GM23338 (cell line): ENCODE results near the gene DTNB. TPM values are rescaled to one million over a fixed set of nuclear protein-coding genes. Genes with fewer than 3 reads are reported as not detected.

Experiments
- ATAC-seq: fragments of 200-7000 bp; cut with Tn5 transposase; 3 replicates; pipeline ENCODE4 v1.9.1; 2020
- DNase-seq: peaks from one replicate; pipeline ENCODE4 v3.0.0-alpha.2; 2015; ENCODE audit warnings: low spot score
- H2AFZ ChIP-seq: fragments of 200-600 bp; sonication (generic); 2 replicates; pipeline ENCODE4 v1.8.0; 2016; ENCODE audit warnings: antibody characterized with exemption, mild to moderate bottlenecking, moderate library complexity
- H3F3A ChIP-seq: fragments of 200-600 bp; sonication (generic); replicated peaks from 2 replicates; pipeline ENCODE4 v1.8.0; 2017; ENCODE audit warnings: antibody characterized with exemption, mixed run types, low read depth
- H3K27ac ChIP-seq: fragments of 200-600 bp; sonication (generic); 2 replicates; pipeline ENCODE4 v1.6.1; 2016; ENCODE audit warnings: low read depth
- H3K27me3 ChIP-seq: fragments of 200-600 bp; sonication (generic); 2 replicates; pipeline ENCODE4 v1.8.0; 2016; ENCODE audit warnings: mild to moderate bottlenecking, mixed run types, moderate library complexity; ENCODE audit not compliant: insufficient read depth
- H3K36me3 ChIP-seq: fragments of 200-600 bp; sonication (generic); 2 replicates; pipeline ENCODE4 v1.8.0; 2016; ENCODE audit warnings: mild to moderate bottlenecking; ENCODE audit not compliant: insufficient read depth
- H3K4me1 ChIP-seq: fragments of 200-600 bp; sonication (generic); 2 replicates; pipeline ENCODE4 v1.8.0; 2016; ENCODE audit warnings: mild to moderate bottlenecking, moderate library complexity; ENCODE audit not compliant: insufficient read depth
- H3K4me2 ChIP-seq: fragments of 200-600 bp; sonication (generic); 2 replicates; pipeline ENCODE4 v1.7.1; 2017; ENCODE audit warnings: mixed run types
- H3K4me3 ChIP-seq: fragments of 200-600 bp; sonication (generic); 2 replicates; pipeline ENCODE4 v1.6.1; 2016; ENCODE audit warnings: mixed run types
- H3K79me2 ChIP-seq: fragments of 200-600 bp; sonication (generic); replicated peaks from 2 replicates; pipeline ENCODE4 v1.8.0; 2017; ENCODE audit warnings: mild to moderate bottlenecking; ENCODE audit not compliant: insufficient read depth
- H3K9me2 ChIP-seq: fragments of 200-600 bp; sonication (generic); 2 replicates; pipeline ENCODE4 v1.8.0; 2017; ENCODE audit not compliant: insufficient read depth
- H4K20me1 ChIP-seq: fragments of 200-600 bp; sonication (generic); replicated peaks from 2 replicates; pipeline ENCODE4 v1.8.0; 2017; ENCODE audit warnings: mild to moderate bottlenecking; ENCODE audit not compliant: insufficient read depth
- H3K27ac Mint-ChIP-seq: 2 replicates; pipeline ENCODE4 v1.8.0; 2020; ENCODE audit warnings: inconsistent platforms, mild to moderate bottlenecking, moderate library complexity, mixed read lengths
- H3K27me3 Mint-ChIP-seq: 3 replicates; pipeline ENCODE4 v1.8.0; 2022; ENCODE audit warnings: low read depth, mild to moderate bottlenecking, moderate library complexity, mixed read lengths, inconsistent platforms; ENCODE audit not compliant: insufficient read depth, poor library complexity
- H3K36me3 Mint-ChIP-seq: 3 replicates; pipeline ENCODE4 v1.8.0; 2021; ENCODE audit warnings: low read depth, mild to moderate bottlenecking, inconsistent platforms, moderate library complexity, mixed read lengths
- H3K4me1 Mint-ChIP-seq: 3 replicates; pipeline ENCODE4 v1.8.0; 2020; ENCODE audit warnings: mild to moderate bottlenecking, inconsistent platforms, mixed read lengths
- H3K4me3 Mint-ChIP-seq: 3 replicates; pipeline ENCODE4 v1.8.0; 2021; ENCODE audit warnings: moderate library complexity, mild to moderate bottlenecking, inconsistent platforms, mixed read lengths
- H3K9me3 Mint-ChIP-seq: 3 replicates; pipeline ENCODE4 v1.8.0; 2020; ENCODE audit warnings: moderate library complexity, mild to moderate bottlenecking, inconsistent platforms, mixed read lengths
- CREB1 ChIP-seq: fragments of 250-450 bp; sonication (Bioruptor Pico); IDR thresholded peaks from 2 replicates; pipeline ENCODE4 v1.5.0; 2020; ENCODE audit warnings: low read depth, mild to moderate bottlenecking, moderate library complexity
- EZH2 ChIP-seq: fragments of 200-600 bp; sonication (generic); IDR thresholded peaks from one replicate; pipeline ENCODE4 v1.8.0; 2017; ENCODE audit warnings: antibody characterized with exemption, mild to moderate bottlenecking, low read depth; ENCODE audit not compliant: unreplicated experiment
- EZH2phosphoT487 ChIP-seq: fragments of 200-600 bp; sonication (generic); IDR thresholded peaks from one replicate; pipeline ENCODE4 v1.8.1; 2018; ENCODE audit warnings: antibody characterized with exemption; ENCODE audit not compliant: unreplicated experiment
- JUNB ChIP-seq: IDR thresholded peaks from one replicate; pipeline ENCODE4 v1.6.1; 2016; ENCODE audit warnings: antibody characterized with exemption; ENCODE audit not compliant: unreplicated experiment
- NANOG ChIP-seq: IDR thresholded peaks from 2 replicates; pipeline ENCODE4 v1.6.1; 2016; ENCODE audit warnings: antibody characterized with exemption, borderline replicate concordance
- POLR2AphosphoS5 ChIP-seq: IDR thresholded peaks from 2 replicates; pipeline ENCODE4 v1.6.1; 2016; ENCODE audit warnings: antibody characterized with exemption, low read depth
- STAT1 ChIP-seq: IDR thresholded peaks from one replicate; pipeline ENCODE4 v1.6.1; 2016; ENCODE audit warnings: antibody characterized with exemption; ENCODE audit not compliant: unreplicated experiment
- ZNF114 ChIP-seq: fragments of 250-450 bp; sonication (Bioruptor Pico); IDR thresholded peaks from 2 replicates; pipeline ENCODE4 v1.5.0; 2020; ENCODE audit warnings: mild to moderate bottlenecking, moderate library complexity
- ZNF331 ChIP-seq: fragments of 250-450 bp; sonication (Bioruptor Pico); IDR thresholded peaks from 2 replicates; pipeline ENCODE4 v1.5.0; 2020; ENCODE audit warnings: low read depth, mild to moderate bottlenecking, moderate library complexity
- polyA plus RNA-seq: library from polyadenylated mRNA; unstranded; fragments of >200 nt; fragmentation: Nextera tagmentation; extraction: Ambion mirVana; gene quantifications from 2 replicates; pipeline ENCODE4 v1.2.1, GENCODE V29; 2016
- total RNA-seq: library from RNA; depleted of rRNA; stranded (reverse); fragments of >200 nt; shearing (Covaris generic); gene quantifications from 2 replicates; pipeline ENCODE4 v1.2.3, GENCODE V29; 2014
- TF ChIP-seq, protein P1 (sequence below), 2 experiments: fragments of 200-600 bp in 1 of 2; sonication (generic) in 1 of 2; conservative IDR thresholded peaks; 2 replicates each; pipeline versions ENCODE4 v1.5.1 to v1.6.1; 2016 to 2017; ENCODE audit warnings: antibody characterized with exemption in 2 of 2, low read depth in 2 of 2, mild to moderate bottlenecking in 2 of 2, moderate library complexity in 1 of 2
- TF ChIP-seq, protein P2 (sequence below): fragments of 250-450 bp; sonication (Bioruptor Pico); IDR thresholded peaks from 2 replicates; pipeline ENCODE4 v1.5.0; 2020; ENCODE audit warnings: mild to moderate bottlenecking, moderate library complexity
- TF ChIP-seq, protein P3 (sequence below): IDR thresholded peaks from 2 replicates; pipeline ENCODE4 v1.6.1; 2016; ENCODE audit warnings: antibody characterized with exemption
- TF ChIP-seq, protein P4 (sequence below): IDR thresholded peaks from one replicate; pipeline ENCODE4 v1.6.1; 2018; ENCODE audit warnings: antibody characterized with exemption; ENCODE audit not compliant: unreplicated experiment

DTNB gene
- total and polyA plus RNA-seq, 2 experiments from 2014 or later = 22.1 to 29.4 TPM

DNA sequence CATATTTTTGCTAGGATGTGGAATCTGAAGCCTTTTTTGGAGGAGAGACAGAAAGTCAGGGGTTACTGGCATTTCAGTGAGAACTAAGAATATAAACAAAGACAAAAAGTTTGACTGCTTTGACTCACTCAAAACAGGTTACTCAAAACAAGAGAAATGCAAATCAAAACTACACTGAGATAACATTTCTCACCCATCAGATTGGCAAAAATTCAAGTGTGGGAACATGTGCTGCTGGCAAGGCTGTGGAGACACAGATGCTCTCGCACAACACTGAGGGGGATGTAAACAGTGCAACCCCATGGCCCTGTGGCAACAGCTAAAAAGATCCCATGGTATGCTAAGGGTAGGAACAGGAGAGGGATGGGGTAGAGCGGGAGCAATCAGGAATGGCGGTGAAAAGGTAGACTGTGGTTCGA is 86.6 kb downstream of the DTNB start:
- peaks cover 3% of the 10 kb centered on the region for H3K27me3 Mint-ChIP-seq
- H3K36me3 Mint-ChIP-seq = no peaks in the 10 kb centered on the region
- Histone ChIP-seq H3K27ac (no peak overlapping the region), H2AFZ (no peak overlapping the region), H3K4me3 (no peak overlapping the region), H3K36me3 (no peaks in the 10 kb centered on the region), H3K4me2 (no peak overlapping the region), H3F3A (no peaks in the 10 kb centered on the region), H3K4me1 (peaks cover 11% of the 10 kb centered on the region), H3K79me2 (no peaks in the 10 kb centered on the region), H4K20me1 (no peaks in the 10 kb centered on the region), H3K27me3 (no peaks in the 10 kb centered on the region), H3K9me2 (no peaks in the 10 kb centered on the region)
- H3K4me3 Mint-ChIP-seq = no peak overlapping the region
- H3K27ac Mint-ChIP-seq = peak overlapping the region; percentile 41; the same call in 1 of the 2 replicates
- ATAC-seq (peak; percentile 78), DNase-seq (peak; percentile 26)
- no peaks in the 10 kb centered on the region for H3K9me3 Mint-ChIP-seq
- TF ChIP-seq ZNF114 (CRISPR knock-in tag) = no peak
- TF ChIP-seq, protein P1, sequence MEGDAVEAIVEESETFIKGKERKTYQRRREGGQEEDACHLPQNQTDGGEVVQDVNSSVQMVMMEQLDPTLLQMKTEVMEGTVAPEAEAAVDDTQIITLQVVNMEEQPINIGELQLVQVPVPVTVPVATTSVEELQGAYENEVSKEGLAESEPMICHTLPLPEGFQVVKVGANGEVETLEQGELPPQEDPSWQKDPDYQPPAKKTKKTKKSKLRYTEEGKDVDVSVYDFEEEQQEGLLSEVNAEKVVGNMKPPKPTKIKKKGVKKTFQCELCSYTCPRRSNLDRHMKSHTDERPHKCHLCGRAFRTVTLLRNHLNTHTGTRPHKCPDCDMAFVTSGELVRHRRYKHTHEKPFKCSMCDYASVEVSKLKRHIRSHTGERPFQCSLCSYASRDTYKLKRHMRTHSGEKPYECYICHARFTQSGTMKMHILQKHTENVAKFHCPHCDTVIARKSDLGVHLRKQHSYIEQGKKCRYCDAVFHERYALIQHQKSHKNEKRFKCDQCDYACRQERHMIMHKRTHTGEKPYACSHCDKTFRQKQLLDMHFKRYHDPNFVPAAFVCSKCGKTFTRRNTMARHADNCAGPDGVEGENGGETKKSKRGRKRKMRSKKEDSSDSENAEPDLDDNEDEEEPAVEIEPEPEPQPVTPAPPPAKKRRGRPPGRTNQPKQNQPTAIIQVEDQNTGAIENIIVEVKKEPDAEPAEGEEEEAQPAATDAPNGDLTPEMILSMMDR (conservative IDR thresholded peaks at IDR 0.05; ENCODE audit: low read depth in 2 of 2) = no peak
- TF ChIP-seq, protein P2, sequence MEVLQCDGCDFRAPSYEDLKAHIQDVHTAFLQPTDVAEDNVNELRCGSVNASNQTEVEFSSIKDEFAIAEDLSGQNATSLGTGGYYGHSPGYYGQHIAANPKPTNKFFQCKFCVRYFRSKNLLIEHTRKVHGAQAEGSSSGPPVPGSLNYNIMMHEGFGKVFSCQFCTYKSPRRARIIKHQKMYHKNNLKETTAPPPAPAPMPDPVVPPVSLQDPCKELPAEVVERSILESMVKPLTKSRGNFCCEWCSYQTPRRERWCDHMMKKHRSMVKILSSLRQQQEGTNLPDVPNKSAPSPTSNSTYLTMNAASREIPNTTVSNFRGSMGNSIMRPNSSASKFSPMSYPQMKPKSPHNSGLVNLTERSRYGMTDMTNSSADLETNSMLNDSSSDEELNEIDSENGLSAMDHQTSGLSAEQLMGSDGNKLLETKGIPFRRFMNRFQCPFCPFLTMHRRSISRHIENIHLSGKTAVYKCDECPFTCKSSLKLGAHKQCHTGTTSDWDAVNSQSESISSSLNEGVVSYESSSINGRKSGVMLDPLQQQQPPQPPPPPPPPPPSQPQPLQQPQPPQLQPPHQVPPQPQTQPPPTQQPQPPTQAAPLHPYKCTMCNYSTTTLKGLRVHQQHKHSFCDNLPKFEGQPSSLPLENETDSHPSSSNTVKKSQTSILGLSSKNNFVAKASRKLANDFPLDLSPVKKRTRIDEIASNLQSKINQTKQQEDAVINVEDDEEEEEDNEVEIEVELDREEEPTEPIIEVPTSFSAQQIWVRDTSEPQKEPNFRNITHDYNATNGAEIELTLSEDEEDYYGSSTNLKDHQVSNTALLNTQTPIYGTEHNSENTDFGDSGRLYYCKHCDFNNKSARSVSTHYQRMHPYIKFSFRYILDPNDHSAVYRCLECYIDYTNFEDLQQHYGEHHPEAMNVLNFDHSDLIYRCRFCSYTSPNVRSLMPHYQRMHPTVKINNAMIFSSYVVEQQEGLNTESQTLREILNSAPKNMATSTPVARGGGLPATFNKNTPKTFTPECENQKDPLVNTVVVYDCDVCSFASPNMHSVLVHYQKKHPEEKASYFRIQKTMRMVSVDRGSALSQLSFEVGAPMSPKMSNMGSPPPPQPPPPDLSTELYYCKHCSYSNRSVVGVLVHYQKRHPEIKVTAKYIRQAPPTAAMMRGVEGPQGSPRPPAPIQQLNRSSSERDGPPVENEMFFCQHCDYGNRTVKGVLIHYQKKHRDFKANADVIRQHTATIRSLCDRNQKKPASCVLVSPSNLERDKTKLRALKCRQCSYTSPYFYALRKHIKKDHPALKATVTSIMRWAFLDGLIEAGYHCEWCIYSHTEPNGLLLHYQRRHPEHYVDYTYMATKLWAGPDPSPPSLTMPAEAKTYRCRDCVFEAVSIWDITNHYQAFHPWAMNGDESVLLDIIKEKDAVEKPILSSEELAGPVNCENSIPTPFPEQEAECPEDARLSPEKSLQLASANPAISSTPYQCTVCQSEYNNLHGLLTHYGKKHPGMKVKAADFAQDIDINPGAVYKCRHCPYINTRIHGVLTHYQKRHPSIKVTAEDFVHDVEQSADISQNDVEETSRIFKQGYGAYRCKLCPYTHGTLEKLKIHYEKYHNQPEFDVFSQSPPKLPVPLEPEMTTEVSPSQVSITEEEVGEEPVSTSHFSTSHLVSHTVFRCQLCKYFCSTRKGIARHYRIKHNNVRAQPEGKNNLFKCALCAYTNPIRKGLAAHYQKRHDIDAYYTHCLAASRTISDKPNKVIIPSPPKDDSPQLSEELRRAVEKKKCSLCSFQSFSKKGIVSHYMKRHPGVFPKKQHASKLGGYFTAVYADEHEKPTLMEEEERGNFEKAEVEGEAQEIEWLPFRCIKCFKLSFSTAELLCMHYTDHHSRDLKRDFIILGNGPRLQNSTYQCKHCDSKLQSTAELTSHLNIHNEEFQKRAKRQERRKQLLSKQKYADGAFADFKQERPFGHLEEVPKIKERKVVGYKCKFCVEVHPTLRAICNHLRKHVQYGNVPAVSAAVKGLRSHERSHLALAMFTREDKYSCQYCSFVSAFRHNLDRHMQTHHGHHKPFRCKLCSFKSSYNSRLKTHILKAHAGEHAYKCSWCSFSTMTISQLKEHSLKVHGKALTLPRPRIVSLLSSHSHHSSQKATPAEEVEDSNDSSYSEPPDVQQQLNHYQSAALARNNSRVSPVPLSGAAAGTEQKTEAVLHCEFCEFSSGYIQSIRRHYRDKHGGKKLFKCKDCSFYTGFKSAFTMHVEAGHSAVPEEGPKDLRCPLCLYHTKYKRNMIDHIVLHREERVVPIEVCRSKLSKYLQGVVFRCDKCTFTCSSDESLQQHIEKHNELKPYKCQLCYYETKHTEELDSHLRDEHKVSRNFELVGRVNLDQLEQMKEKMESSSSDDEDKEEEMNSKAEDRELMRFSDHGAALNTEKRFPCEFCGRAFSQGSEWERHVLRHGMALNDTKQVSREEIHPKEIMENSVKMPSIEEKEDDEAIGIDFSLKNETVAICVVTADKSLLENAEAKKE (CRISPR knock-in tag) = no peak
- no peak for TF ChIP-seq CREB1 (CRISPR knock-in tag)
- TF ChIP-seq EZH2 = no peak
- TF ChIP-seq, protein P3, sequence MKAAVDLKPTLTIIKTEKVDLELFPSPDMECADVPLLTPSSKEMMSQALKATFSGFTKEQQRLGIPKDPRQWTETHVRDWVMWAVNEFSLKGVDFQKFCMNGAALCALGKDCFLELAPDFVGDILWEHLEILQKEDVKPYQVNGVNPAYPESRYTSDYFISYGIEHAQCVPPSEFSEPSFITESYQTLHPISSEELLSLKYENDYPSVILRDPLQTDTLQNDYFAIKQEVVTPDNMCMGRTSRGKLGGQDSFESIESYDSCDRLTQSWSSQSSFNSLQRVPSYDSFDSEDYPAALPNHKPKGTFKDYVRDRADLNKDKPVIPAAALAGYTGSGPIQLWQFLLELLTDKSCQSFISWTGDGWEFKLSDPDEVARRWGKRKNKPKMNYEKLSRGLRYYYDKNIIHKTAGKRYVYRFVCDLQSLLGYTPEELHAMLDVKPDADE = no peak
- TF ChIP-seq NANOG = no peak
- TF ChIP-seq STAT1 = no peak
- no peak for TF ChIP-seq POLR2AphosphoS5
- TF ChIP-seq JUNB = no peak
- no peak for TF ChIP-seq EZH2phosphoT487
- TF ChIP-seq, protein P4, sequence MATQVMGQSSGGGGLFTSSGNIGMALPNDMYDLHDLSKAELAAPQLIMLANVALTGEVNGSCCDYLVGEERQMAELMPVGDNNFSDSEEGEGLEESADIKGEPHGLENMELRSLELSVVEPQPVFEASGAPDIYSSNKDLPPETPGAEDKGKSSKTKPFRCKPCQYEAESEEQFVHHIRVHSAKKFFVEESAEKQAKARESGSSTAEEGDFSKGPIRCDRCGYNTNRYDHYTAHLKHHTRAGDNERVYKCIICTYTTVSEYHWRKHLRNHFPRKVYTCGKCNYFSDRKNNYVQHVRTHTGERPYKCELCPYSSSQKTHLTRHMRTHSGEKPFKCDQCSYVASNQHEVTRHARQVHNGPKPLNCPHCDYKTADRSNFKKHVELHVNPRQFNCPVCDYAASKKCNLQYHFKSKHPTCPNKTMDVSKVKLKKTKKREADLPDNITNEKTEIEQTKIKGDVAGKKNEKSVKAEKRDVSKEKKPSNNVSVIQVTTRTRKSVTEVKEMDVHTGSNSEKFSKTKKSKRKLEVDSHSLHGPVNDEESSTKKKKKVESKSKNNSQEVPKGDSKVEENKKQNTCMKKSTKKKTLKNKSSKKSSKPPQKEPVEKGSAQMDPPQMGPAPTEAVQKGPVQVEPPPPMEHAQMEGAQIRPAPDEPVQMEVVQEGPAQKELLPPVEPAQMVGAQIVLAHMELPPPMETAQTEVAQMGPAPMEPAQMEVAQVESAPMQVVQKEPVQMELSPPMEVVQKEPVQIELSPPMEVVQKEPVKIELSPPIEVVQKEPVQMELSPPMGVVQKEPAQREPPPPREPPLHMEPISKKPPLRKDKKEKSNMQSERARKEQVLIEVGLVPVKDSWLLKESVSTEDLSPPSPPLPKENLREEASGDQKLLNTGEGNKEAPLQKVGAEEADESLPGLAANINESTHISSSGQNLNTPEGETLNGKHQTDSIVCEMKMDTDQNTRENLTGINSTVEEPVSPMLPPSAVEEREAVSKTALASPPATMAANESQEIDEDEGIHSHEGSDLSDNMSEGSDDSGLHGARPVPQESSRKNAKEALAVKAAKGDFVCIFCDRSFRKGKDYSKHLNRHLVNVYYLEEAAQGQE = no peak
- no peak for TF ChIP-seq ZNF331
- H3K4me1 Mint-ChIP-seq = peaks cover 21% of the 10 kb centered on the region
